GM12872 (cell line): Measurements from ENCODE around the gene H19.

Experiments
- TF ChIP-seq, protein P1 (sequence below): IDR thresholded peaks from 3 replicates; pipeline ENCODE4 v1.5.1; 2011; ENCODE audit warnings: low read depth, mild to moderate bottlenecking, low read length, moderate library complexity; ENCODE audit not compliant: insufficient read depth

Gene H19

DNA sequence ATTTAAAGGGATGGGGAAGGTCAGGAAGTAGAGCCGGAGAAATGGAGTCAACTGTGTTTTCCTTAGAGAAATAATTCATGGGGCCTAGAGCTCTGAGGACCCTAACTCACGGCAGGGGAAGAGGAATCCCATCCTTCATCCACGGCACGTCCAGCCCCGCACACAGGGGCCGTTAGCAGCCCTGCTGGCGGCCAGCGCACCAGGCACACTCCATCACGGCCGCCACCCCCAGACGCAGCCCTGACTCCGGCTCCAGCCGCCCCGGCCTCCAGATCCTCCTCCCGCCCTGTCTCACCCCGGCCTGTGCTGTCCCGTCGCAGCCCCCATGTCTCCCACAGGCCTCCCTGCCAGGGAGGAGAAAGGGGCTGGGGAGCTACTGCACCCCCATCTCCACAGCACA is 39.3 kb downstream of the H19 start:
- TF ChIP-seq, protein P1, sequence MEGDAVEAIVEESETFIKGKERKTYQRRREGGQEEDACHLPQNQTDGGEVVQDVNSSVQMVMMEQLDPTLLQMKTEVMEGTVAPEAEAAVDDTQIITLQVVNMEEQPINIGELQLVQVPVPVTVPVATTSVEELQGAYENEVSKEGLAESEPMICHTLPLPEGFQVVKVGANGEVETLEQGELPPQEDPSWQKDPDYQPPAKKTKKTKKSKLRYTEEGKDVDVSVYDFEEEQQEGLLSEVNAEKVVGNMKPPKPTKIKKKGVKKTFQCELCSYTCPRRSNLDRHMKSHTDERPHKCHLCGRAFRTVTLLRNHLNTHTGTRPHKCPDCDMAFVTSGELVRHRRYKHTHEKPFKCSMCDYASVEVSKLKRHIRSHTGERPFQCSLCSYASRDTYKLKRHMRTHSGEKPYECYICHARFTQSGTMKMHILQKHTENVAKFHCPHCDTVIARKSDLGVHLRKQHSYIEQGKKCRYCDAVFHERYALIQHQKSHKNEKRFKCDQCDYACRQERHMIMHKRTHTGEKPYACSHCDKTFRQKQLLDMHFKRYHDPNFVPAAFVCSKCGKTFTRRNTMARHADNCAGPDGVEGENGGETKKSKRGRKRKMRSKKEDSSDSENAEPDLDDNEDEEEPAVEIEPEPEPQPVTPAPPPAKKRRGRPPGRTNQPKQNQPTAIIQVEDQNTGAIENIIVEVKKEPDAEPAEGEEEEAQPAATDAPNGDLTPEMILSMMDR, result no peak

DNA sequence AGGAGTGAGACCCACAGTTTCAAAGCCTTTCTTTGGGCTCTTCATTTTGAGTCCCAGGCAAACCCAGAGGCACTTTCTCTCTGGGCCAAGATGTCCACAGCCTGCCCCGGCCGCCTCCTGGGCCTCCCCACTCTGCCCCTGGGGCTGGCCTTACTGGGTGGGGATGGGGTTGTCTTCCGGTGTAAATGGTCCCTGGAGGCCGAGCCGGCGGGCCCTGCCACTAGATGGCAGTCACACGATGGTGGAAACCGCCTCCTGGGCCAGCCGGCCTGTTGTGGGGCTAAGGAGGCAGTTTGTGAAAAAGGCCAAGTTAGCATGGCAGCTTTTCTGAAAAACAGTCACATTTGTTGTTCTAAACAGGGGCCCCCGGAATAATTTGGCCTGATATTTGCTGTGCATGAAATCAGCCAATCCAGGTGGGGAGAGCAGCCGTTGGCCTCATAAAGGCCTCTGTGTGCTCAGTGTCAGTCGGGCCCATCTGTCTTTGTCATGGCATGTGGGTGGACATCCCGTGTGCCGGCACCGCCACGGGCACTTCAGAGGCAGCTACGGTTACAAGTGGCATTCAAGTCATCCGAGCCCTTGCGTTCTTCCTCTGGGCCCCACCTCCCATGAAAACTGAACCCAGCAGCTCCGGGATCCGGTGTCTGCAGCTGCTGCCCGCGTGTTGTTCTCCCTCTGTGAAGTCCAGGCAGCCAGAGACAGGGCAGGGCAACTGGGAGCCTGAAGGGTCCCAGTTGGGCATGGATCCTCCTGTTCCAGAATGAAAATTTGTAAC is 44.0 kb downstream of the H19 start:
- TF ChIP-seq, protein P1, result 0 out of 3 replicates have a peak, but pooled peaks have one; percentile 12

DNA sequence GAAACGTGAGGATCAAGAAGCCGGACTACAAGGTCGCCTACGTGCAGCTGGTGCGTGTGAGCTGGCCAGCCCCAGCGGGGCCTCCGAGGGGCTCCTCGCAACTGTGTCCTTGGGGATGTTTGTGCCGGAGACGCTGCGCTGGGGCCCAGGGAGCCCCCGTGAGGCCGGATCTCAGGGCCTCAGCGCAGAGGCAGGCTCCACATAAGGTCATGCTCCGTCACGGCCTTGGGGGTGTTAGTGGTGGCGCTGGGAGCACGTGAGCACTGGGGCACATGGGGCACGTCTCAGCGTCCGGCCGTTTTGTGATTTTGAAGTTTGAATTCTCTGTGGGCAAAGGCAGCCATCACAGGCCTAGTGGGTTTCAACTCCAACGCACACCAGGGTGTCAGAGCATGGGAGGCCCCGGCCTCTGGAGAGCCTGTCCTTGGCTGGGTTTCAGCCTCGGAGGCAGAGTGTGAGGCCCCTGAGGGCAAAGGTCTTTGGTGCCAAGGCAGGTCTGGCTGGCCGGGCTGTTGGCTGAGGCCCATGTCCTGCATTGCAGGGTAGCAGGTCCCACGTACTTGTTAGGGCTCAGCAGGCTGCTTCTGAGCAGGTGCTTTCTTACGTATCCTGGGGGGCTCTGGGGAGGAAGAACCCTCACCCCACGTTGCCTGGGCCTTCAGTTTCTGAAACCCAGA is 44.7 kb downstream of the H19 start:
- TF ChIP-seq, protein P1, result no peak

DNA sequence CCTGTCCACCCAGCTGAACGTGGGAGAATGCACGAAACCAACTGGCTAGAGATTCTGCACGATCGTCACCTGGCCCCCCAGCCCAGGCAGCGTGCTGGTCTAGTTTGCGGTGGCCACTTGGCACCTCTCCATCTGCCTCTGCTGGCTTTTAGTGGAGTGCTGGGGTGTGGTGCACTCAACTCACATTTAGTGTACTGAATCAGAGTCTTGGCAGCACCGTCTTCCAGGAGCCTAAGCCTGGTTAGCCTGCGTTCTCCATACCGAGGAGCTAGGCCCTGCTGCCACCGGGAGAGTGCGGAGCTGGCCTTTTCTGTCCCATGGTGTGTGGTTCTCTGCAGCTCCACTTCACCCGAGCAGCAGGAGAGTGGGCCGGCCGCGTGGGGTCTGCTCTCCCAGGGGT is 47.7 kb downstream of the H19 start:
- TF ChIP-seq, protein P1, result no peak

DNA sequence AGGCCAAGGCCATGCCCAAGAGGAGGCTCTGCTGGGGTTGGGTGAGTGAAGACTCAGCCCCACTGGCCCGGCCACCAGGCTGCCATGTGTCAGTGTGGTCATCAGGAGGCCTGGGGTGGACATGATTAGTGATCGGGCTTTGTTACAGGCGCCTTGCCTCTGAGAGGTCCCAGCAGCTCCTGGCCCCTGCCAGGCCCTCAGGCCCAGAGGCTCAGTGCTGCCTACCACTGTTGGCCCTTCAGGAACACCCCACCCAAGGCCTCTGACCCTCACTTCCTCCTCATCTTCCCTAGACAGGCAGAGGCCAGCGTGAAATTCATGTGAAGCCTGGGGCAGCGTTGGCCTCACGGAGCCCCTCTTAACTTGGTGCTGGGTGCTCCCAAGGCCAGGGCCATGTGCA is 48.3 kb downstream of the H19 start:
- TF ChIP-seq, protein P1, result no peak

DNA sequence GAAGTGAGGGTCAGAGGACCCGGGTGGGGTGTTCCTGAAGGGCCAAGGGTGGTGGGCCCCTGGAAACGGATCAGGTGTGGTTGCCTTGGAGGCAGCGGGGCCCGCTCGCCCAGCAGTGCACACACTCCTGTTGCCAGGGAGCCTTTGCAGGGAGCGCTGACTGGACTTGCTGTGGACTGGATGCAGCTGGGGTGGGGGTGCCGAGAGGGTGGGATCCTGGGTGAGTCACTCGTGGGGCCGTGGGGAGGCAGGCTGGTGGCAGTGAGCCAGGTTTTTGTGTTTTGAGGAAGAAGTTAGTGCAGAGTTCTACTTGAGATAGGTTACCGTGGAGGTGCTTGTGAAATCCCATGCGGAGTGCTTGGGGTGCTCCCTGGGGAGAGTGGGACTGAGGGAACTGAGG is 49.3 kb downstream of the H19 start:
- TF ChIP-seq, protein P1, result no peak

DNA sequence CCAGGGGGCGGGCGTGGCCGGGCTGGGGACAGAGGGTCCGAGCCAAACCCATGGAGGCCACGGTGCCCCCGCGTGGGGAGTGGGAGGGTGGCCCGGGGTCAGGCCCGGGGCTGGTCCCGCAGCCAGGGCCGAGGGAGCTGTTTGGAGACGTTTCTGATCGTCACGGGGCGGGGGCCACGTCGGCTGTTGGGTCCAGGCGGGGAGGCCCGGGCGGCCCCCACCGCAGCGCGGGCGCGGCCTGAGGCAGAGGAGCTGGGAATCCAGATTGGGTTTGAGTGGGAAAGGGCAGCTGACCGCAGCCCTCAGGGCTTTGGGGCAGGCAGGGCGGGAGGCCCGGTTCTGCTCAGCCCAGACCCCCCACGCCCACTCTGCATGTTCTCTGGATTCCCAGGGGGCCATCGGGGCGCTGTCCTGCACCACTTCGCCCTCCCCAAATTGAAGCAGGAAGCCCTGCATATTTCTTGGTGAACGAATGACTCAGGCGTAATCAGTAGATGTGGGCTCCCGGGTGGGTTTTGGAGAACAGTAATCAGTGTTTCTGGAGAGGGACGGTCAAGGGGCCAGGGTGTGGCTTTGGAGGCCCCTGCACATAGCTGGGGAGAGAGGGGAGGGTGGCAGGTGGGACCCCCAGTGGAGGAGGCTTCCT is 49.9 kb downstream of the H19 start:
- TF ChIP-seq, protein P1, result no peak
